ENCODE data around the gene GPS1. TPM values are rescaled to one million over a fixed set of nuclear protein-coding genes. Genes with fewer than 3 reads are reported as not detected.
A peak's percentile ranks its signal among the peaks of the same experiment; 100 is the strongest.

Gene GPS1
- total RNA-seq, 1 donor from 2014 or later = 156 TPM

- Mint-ChIP-seq H3K4me1 (peaks cover 54% of the 10 kb centered on the region), H3K4me3 (peak overlapping the region; percentile 67), H3K27ac (ENCODE audit: unreplicated experiment) (no peak overlapping the region), H3K27me3 (ENCODE audit: low read depth) (peaks cover 7% of the 10 kb centered on the region), H3K9me3 (no peaks in the 10 kb centered on the region), H3K36me3 (ENCODE audit: low read depth) (peaks cover 3% of the 10 kb centered on the region)
- no peak for TF ChIP-seq CTCF (conservative IDR thresholded peaks at IDR 0.05)
- DNase-seq (ENCODE audit: low read depth, low spot score) = no peak
Observed at GRCh38 chr17:82105417-82105881, 53.8 kb downstream of the GPS1 start.

GRCh38 chr17:82105882-82106687 is 54.4 kb downstream of the GPS1 start:
- H3K4me3 Mint-ChIP-seq = peak overlapping the region; percentile 64
- peaks cover 7% of the 10 kb centered on the region for H3K27me3 Mint-ChIP-seq (ENCODE audit: low read depth)
- peak; percentile 56 for TF ChIP-seq CTCF (conservative IDR thresholded peaks at IDR 0.05)
- H3K36me3 Mint-ChIP-seq (ENCODE audit: low read depth) = peaks cover 3% of the 10 kb centered on the region
- no peaks in the 10 kb centered on the region for H3K9me3 Mint-ChIP-seq
- peak; percentile 51 for DNase-seq (ENCODE audit: low read depth, low spot score)
- H3K27ac Mint-ChIP-seq (ENCODE audit: unreplicated experiment) = peak overlapping the region; percentile 84
- H3K4me1 Mint-ChIP-seq = peaks cover 54% of the 10 kb centered on the region

GRCh38 chr17:82106688-82107305 is 55.1 kb downstream of the GPS1 start:
- Mint-ChIP-seq H3K4me1 (peaks cover 54% of the 10 kb centered on the region), H3K36me3 (ENCODE audit: low read depth) (peaks cover 3% of the 10 kb centered on the region), H3K27me3 (ENCODE audit: low read depth) (peaks cover 7% of the 10 kb centered on the region), H3K4me3 (peak overlapping the region; percentile 64), H3K27ac (ENCODE audit: unreplicated experiment) (peak overlapping the region; percentile 84), H3K9me3 (no peaks in the 10 kb centered on the region)
- DNase-seq (ENCODE audit: low read depth, low spot score) = no peak
- no peak for TF ChIP-seq CTCF (conservative IDR thresholded peaks at IDR 0.05)

Other genes starting within 250 kb of the GPS1 start
- gene GCGR, start 247.7 kb upstream of the GPS1 start, total RNA-seq = not detected in 2 replicates
- gene MCRIP1, start 218.6 kb upstream of the GPS1 start, total RNA-seq = 189 and 200 TPM in 2 replicates
- gene PPP1R27, start 216.8 kb upstream of the GPS1 start, total RNA-seq = not detected in 2 replicates
- 364 and 368 TPM in 2 replicates for gene P4HB, start 191.4 kb upstream of the GPS1 start, total RNA-seq
- 405 and 429 TPM in 2 replicates for gene ARHGDIA, start 180.6 kb upstream of the GPS1 start, total RNA-seq
- 216 and 217 TPM in 2 replicates for gene ALYREF, start 160.3 kb upstream of the GPS1 start, total RNA-seq
- gene ANAPC11, start 160.2 kb upstream of the GPS1 start, total RNA-seq = 199 and 200 TPM in 2 replicates
- 0.93 and 1.1 TPM in 2 replicates for gene NPB, start 149.7 kb upstream of the GPS1 start, total RNA-seq
- gene PCYT2, start 140.5 kb upstream of the GPS1 start, total RNA-seq = 86.2 and 92.4 TPM in 2 replicates
- gene SIRT7, start 133.7 kb upstream of the GPS1 start, total RNA-seq = 25.5 and 26.2 TPM in 2 replicates
- gene MAFG, start 124.2 kb upstream of the GPS1 start, total RNA-seq = 24.1 and 24.2 TPM in 2 replicates
- gene PYCR1, start 114.6 kb upstream of the GPS1 start, total RNA-seq = 93.0 and 102 TPM in 2 replicates
- gene MYADML2, start 104.7 kb upstream of the GPS1 start, total RNA-seq = 0.11 TPM in 1 of 2 replicates, not detected in the other
- 5.9 and 6.3 TPM in 2 replicates for gene NOTUM, start 90.7 kb upstream of the GPS1 start, total RNA-seq
- gene ASPSCR1, start 74.3 kb upstream of the GPS1 start, total RNA-seq = 50.0 and 51.9 TPM in 2 replicates
- gene CENPX, start 29.0 kb upstream of the GPS1 start, total RNA-seq = 129 and 135 TPM in 2 replicates
- 55.7 and 63.5 TPM in 2 replicates for gene LRRC45, start 28.6 kb upstream of the GPS1 start, total RNA-seq
- 73.6 and 75.0 TPM in 2 replicates for gene RAC3, start 20.2 kb upstream of the GPS1 start, total RNA-seq
- gene DCXR, start 14.2 kb upstream of the GPS1 start, total RNA-seq = 198 and 199 TPM in 2 replicates
- gene RFNG, start 87 bp upstream of the GPS1 start, total RNA-seq = 44.5 and 46.0 TPM in 2 replicates
- 126 and 131 TPM in 2 replicates for gene DUS1L, start 13.9 kb downstream of the GPS1 start, total RNA-seq
- 816 and 839 TPM in 2 replicates for gene FASN, start 46.3 kb downstream of the GPS1 start, total RNA-seq
- 47.5 and 50.3 TPM in 2 replicates for gene CCDC57, start 160.9 kb downstream of the GPS1 start, total RNA-seq
- 1.5 and 8.6 TPM in 2 replicates for gene SLC16A3, start 177.1 kb downstream of the GPS1 start, total RNA-seq
- 163 and 165 TPM in 2 replicates for gene CSNK1D, start 221.8 kb downstream of the GPS1 start, total RNA-seq